HG03442 (cell line): Measurements from ENCODE around the gene IKZF3.
"Not testable (repeated sequence)": the region's sequence is repeated elsewhere in the genome, so short reads cannot be mapped to it uniquely, and the experiment has no call there.

Experiments
- ATAC-seq: cut with Tn5 transposase; IDR thresholded peaks from one replicate; pipeline ENCODE4 v1.9.1; 2021; ENCODE audit warnings: mild to moderate bottlenecking, moderate library complexity; ENCODE audit not compliant: unreplicated experiment

Gene IKZF3

GRCh38 chr17:39782481-39782880 is 81.6 kb downstream of the IKZF3 start:
- no peak for ATAC-seq

GRCh38 chr17:39781861-39782213 is 82.3 kb downstream of the IKZF3 start:
- no peak for ATAC-seq

- ATAC-seq: no peak
These were observed 82.9 kb downstream of the IKZF3 start for GRCh38 chr17:39781031-39781860.

GRCh38 chr17:39777534-39778365 is 86.4 kb downstream of the IKZF3 start:
- ATAC-seq: peak; percentile 40

- no peak for ATAC-seq
These were observed 87.9 kb downstream of the IKZF3 start for GRCh38 chr17:39776252-39776651.

- ATAC-seq: no peak
These were observed 89.1 kb downstream of the IKZF3 start for GRCh38 chr17:39775031-39775430.

- no peak for ATAC-seq
These were observed 90.1 kb downstream of the IKZF3 start for GRCh38 chr17:39774047-39774446.

GRCh38 chr17:39772987-39773934 is 90.9 kb downstream of the IKZF3 start:
- no peak for ATAC-seq

- ATAC-seq: no peak
These were observed 91.7 kb downstream of the IKZF3 start for GRCh38 chr17:39772415-39772814.

GRCh38 chr17:39769974-39770587 is 94.0 kb downstream of the IKZF3 start:
- ATAC-seq: peak; percentile 51

GRCh38 chr17:39767147-39767546 is 97.0 kb downstream of the IKZF3 start:
- no peak for ATAC-seq

- ATAC-seq: no peak
These were observed 98.3 kb downstream of the IKZF3 start for GRCh38 chr17:39765766-39766165.

GRCh38 chr17:39765175-39765574 is 98.9 kb downstream of the IKZF3 start:
- ATAC-seq: no peak

- not testable (repeated sequence) for ATAC-seq
These were observed 99.9 kb downstream of the IKZF3 start for GRCh38 chr17:39764171-39764570.

- ATAC-seq: no peak
These were observed 100.9 kb downstream of the IKZF3 start for GRCh38 chr17:39763051-39763820.

- no peak for ATAC-seq
These were observed 102.1 kb downstream of the IKZF3 start for GRCh38 chr17:39761861-39762496.

- no peak for ATAC-seq
These were observed 104.9 kb downstream of the IKZF3 start for GRCh38 chr17:39759204-39759603.

- no peak for ATAC-seq
These were observed 105.9 kb downstream of the IKZF3 start for GRCh38 chr17:39757931-39758873.
